IgD-negative memory B cell (primary cell): ENCODE measurements around the gene ERCC2. TPM values are rescaled to one million over a fixed set of nuclear protein-coding genes. Genes with fewer than 3 reads are reported as not detected.
"Not testable (repeated sequence)": the region's sequence is repeated elsewhere in the genome, so short reads cannot be mapped to it uniquely, and the experiment has no call there.

Experiments
- H3K27ac Mint-ChIP-seq, 3 donors: one replicate each; pipeline ENCODE4 v1.8.0; 2020 to 2022; ENCODE audit warnings: mild to moderate bottlenecking in 3 of 3, mixed read lengths in 3 of 3, moderate library complexity in 1 of 3
- H3K27me3 Mint-ChIP-seq: one replicate; pipeline ENCODE4 v1.8.0; 2021; ENCODE audit warnings: mixed read lengths
- H3K36me3 Mint-ChIP-seq: one replicate; pipeline ENCODE4 v1.8.0; 2020; ENCODE audit warnings: mild to moderate bottlenecking, mixed read lengths
- H3K4me1 Mint-ChIP-seq, 3 donors: one replicate each; pipeline ENCODE4 v1.8.0; 2020 to 2022; ENCODE audit warnings: mixed read lengths in 3 of 3, mild to moderate bottlenecking in 1 of 3
- H3K4me3 Mint-ChIP-seq, 4 donors: one replicate each; pipeline ENCODE4 v1.8.0; 2020 to 2022; ENCODE audit warnings: mild to moderate bottlenecking in 4 of 4, mixed read lengths in 4 of 4, moderate library complexity in 3 of 4
- H3K9me3 Mint-ChIP-seq, 3 donors: one replicate each; pipeline ENCODE4 v1.8.0; 2020 to 2021; ENCODE audit warnings: mixed read lengths in 3 of 3, mild to moderate bottlenecking in 1 of 3
- polyA plus RNA-seq: library from polyadenylated mRNA; unstranded; fragments of 300-500 nt; fragmentation: Illumina TruSeq; gene quantifications from one replicate; pipeline ENCODE4 v1.2.3, GENCODE V29; 2021

ERCC2 gene
- 6.6 TPM for polyA plus RNA-seq

DNA sequence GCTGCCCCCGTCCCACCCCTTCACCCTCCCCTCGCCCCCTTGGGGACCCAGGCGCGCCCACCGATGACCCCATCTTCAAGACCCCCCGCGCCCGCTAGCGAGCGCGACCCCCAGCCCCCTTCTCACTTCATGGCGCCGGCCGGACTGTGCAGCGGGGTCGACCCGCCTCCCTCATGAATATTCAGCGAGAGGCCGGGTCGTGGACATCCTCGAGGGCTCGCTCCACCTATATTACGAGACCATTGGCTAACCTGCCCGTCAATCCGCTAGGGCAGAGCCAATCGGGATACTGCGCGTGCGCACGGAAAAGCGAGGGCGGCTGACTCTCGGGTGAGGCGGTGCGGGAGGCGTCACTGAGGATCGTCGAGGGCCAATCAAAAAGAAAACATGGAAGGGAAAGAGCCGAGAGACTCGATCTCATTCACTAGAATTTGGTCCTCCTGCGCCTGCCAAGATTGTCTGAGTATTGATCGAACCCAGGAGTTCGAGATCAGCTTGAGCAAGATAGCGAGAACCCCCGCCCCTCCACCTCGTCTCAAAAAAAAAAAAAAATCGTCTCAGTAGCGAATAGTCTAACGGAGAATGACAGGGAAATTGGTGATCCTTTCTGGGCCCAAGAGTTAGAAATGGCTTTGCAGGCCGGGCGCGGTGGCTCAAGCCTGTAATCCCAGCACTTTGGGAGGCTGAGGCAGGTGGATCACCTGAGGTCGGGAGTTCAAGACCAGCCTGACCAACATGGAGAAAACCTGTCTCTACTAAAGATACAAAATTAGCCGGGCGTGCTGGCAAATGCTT, at the start of gene ERCC2:
Gene ERCC2, minus strand, starts transcription at position 164 of the 795 bp plus-strand sequence. Its CDS starts 33 bp downstream, at position 131.
- Mint-ChIP-seq H3K27ac (peak within 1 kb of the TSS; percentile 41 to 98 (median 97)), H3K4me1 (peaks cover 0 to 6% (median 5%) of the 10 kb centered on the region in 3 donors), H3K36me3 (peaks cover 2% of the 10 kb centered on the region), H3K27me3 (no peaks in the 10 kb centered on the region), H3K4me3 (peak within 1 kb of the TSS; percentile 77 to 97 (median 95)), H3K9me3 (no peaks in the 10 kb centered on the region)

DNA sequence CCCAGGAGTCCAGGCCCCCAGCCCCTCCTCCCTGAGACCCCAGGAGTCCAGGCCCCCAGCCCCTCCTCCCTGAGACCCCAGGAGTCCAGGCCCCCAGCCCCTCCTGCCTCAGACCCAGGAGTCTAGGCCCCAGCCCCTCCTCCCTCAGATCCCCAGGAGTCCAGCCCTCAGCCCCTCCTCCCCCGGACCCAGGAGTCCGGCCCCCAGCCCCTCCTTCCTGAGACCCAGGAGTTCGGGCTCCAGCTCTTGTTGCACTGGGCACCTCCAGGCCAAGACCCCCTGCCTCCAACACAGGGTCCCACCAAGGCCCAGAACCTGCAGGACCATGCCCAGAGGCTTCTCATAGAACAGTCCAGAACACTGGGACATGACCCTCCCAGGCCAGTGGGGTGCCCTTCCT, 49.5 kb upstream of the ERCC2 start:
- no peaks in the 10 kb centered on the region for H3K27me3 Mint-ChIP-seq
- peak overlapping the region in 3 of 4 donors; percentile 70 to 88 (median 87) for H3K4me3 Mint-ChIP-seq
- peaks cover 8% of the 10 kb centered on the region for H3K36me3 Mint-ChIP-seq
- peaks cover 28 to 46% (median 44%) of the 10 kb centered on the region in 3 donors for H3K4me1 Mint-ChIP-seq
- no peaks in the 10 kb centered on the region for H3K9me3 Mint-ChIP-seq
- peak overlapping the region in 2 of 3 donors; percentile 83 to 85 for H3K27ac Mint-ChIP-seq

DNA sequence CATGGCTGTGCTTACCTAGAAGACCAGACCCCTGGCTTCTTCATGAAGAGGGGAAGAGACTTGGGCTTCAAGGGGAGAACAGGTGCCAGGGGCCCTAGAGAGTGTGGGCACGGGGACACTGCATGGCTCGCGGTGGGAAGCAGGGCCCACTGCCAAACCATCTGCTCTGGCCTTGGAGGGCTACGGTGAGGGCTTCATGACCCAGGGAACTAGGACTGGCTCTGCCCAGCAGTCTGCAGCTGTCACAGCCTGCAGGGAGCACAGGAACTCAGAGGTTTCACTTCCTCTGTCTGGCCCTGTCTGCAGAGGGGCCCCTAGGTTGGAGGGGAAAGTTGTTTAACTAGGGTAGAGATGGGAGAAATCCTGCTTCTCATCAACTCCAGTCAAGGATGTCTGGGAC, 49.0 kb upstream of the ERCC2 start:
- peaks cover 25 to 43% (median 41%) of the 10 kb centered on the region in 3 donors for H3K4me1 Mint-ChIP-seq
- H3K27ac Mint-ChIP-seq, result peak overlapping the region; percentile 63 to 85 (median 83)
- H3K9me3 Mint-ChIP-seq, result no peaks in the 10 kb centered on the region
- no peaks in the 10 kb centered on the region for H3K27me3 Mint-ChIP-seq
- H3K4me3 Mint-ChIP-seq, result peak overlapping the region; percentile 41 to 88 (median 78)
- H3K36me3 Mint-ChIP-seq, result peaks cover 10% of the 10 kb centered on the region

DNA sequence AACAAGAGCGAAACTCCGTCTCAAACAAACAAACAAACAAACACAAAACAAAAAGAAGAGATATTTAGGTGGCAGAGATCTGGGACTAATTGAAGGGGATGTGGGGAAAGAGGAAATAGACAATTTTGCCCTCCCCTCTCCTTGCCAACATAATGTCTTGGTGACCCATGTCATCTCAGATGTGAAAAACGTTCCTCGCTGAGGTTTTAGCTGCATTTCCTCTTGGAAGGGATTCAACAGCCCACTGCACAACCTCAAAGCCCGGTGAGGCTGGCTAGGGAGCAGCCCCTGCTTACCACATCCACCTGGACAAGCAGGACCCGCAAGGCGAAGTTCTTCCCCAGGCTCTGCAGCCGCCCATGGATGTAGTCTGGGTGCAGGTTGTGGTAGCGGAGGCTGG, 48.4 kb upstream of the ERCC2 start:
- peaks cover 19 to 39% (median 35%) of the 10 kb centered on the region in 3 donors for H3K4me1 Mint-ChIP-seq
- no peaks in the 10 kb centered on the region for H3K9me3 Mint-ChIP-seq
- H3K4me3 Mint-ChIP-seq, result peak overlapping the region in 2 of 4 donors; percentile 33 to 88
- H3K27ac Mint-ChIP-seq, result peak overlapping the region in 2 of 3 donors; percentile 63 to 85
- peaks cover 12% of the 10 kb centered on the region for H3K36me3 Mint-ChIP-seq
- no peaks in the 10 kb centered on the region for H3K27me3 Mint-ChIP-seq

DNA sequence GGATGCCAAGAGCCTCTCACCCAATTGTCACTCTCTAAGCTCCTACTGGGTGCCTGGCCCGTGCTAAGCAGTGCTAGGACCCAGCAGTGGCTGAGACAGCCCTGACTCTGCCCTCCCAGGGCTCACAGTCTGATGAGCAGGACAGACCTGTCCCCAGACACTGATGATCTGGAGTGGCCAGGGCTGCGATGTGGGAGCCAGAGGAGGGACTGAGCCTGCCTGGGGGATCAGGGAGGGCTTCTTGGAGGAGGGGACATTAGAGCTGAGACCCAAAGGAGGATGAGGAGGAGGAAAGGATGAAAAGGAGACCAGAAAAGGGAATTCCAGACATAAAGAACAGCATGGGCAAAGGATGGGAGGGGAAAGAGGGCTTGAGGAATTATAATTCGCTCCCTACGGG, 46.8 kb upstream of the ERCC2 start:
- Mint-ChIP-seq H3K27me3 (no peaks in the 10 kb centered on the region), H3K9me3 (no peaks in the 10 kb centered on the region), H3K27ac (no peak overlapping the region), H3K4me1 (peaks cover 16 to 27% (median 25%) of the 10 kb centered on the region in 3 donors), H3K36me3 (peaks cover 9% of the 10 kb centered on the region), H3K4me3 (peak overlapping the region in 2 of 4 donors; percentile 9 to 17)

DNA sequence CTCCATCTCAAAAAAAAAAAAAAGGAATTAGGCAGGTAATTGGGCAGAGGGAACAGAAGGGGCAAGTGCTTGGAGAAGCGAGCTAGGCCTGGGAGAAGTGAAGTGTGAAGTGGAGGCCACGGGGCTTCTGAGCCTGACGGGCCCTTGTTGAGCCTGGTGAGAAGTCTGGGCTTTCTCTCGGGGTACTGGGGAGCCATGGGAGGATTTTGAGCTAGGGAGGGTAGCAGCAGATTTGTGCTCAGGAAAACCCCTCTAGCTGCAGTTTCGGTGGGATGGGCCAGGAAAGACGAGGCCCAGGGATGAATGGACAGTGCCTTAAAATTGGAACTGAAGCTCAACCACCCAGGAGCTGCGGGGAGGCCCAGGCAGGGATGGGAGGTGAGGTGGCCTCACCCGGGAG, 44.1 kb upstream of the ERCC2 start:
- Mint-ChIP-seq H3K36me3 (peaks cover 5% of the 10 kb centered on the region), H3K4me3 (no peak overlapping the region), H3K4me1 (peaks cover 9 to 16% (median 10%) of the 10 kb centered on the region in 3 donors), H3K27ac (no peak overlapping the region), H3K9me3 (no peaks in the 10 kb centered on the region), H3K27me3 (no peaks in the 10 kb centered on the region)

DNA sequence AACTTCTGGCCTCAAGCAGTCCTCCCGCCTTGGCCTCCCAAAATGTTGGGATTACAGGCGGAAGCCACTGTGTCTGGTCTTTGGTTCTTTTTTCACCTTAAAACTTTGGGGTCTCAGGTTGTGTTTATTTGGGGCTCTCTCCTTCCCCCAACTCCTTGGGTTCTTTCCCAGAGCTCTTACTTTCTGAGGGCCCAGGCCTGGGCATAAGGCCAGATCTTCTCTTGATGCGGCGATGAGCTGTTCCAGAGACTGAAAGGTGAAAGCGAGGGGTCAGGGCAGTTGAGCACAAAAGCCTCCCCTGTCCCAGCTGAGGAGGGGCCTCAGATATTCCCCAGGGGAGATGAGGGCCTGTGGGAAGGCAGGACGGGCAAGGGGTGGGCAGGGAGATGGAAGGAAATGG, 43.1 kb upstream of the ERCC2 start:
- Mint-ChIP-seq H3K4me3 (peak overlapping the region in 1 of 4 donors; percentile 3), H3K9me3 (no peaks in the 10 kb centered on the region), H3K36me3 (peaks cover 8% of the 10 kb centered on the region), H3K27ac (no peak overlapping the region), H3K27me3 (no peaks in the 10 kb centered on the region), H3K4me1 (peaks cover 1 to 15% (median 6%) of the 10 kb centered on the region in 3 donors)

DNA sequence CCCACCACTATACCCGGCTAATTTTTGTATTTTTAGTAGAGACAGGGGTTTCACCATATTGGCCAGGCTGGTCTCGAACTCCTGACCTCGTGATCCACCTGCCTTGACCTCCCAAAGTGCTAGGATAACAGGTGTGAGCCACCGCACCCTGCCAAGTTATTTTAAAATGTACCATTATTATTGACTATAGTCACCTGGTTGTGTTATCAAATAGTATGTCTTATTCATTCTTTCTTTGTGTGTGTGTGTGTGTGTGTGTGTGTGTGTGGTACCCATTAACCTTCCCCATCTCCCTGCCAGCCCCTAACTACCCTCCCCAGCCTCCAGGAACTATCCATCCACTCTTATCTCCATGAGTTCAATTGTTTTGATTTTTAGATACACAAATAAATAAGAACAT, 40.0 kb upstream of the ERCC2 start:
- not testable (repeated sequence) for H3K4me3 Mint-ChIP-seq, H3K36me3 Mint-ChIP-seq, H3K27me3 Mint-ChIP-seq, H3K9me3 Mint-ChIP-seq, H3K27ac Mint-ChIP-seq
- peaks cover 7 to 16% (median 10%) of the 10 kb centered on the region in 3 donors for H3K4me1 Mint-ChIP-seq

DNA sequence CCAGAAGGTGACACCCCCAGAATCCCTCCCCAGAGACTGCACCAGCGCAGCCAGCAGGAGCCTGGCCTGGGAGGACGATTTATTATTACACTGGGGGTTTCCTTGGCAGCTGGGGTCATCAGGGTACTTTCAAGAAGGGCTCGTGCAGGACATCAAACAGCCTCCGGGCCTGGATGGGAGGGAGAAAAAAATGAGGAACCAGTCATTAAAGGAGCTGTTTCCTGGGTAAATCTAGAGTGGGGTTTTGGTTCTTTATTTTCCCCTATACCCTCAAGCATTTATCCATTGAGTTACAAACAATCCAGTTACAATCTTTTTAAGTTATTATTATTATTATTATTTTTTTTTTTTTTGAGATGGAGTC, 39.2 kb upstream of the ERCC2 start:
- peaks cover 6% of the 10 kb centered on the region for H3K36me3 Mint-ChIP-seq
- peaks cover 10 to 20% (median 17%) of the 10 kb centered on the region in 3 donors for H3K4me1 Mint-ChIP-seq
- H3K27me3 Mint-ChIP-seq, result peaks cover 6% of the 10 kb centered on the region
- no peaks in the 10 kb centered on the region for H3K9me3 Mint-ChIP-seq
- no peak overlapping the region for H3K27ac Mint-ChIP-seq
- peak overlapping the region in 2 of 4 donors; percentile 22 to 31 for H3K4me3 Mint-ChIP-seq

DNA sequence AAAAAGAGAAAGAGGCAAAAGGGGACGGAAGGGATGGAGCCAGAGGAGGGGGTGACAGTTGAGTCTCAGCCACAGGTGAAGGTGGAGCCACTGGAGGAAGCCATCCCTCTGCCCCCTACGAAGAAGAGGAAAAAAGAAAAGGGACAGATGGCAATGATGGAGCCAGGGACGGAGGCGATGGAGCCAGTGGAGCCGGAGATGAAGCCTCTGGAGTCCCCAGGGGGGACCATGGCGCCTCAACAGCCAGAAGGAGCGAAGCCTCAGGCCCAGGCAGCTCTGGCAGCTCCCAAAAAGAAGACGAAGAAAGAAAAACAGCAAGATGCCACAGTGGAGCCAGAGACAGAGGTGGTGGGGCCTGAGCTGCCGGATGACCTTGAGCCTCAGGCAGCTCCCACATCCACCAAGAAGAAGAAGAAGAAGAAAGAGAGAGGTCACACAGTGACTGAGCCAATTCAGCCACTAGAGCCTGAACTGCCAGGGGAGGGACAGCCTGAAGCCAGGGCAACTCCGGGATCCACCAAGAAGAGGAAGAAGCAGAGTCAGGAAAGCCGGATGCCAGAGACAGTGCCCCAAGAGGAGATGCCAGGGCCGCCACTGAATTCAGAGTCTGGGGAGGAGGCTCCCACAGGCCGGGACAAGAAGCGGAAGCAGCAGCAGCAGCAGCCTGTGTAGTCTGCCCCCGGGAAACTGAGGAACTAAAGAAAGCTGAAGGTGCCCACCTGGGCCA, 38.6 kb upstream of the ERCC2 start:
- Mint-ChIP-seq H3K27ac (peak overlapping the region in 2 of 3 donors; percentile 9 to 59), H3K4me1 (peaks cover 13 to 20% (median 20%) of the 10 kb centered on the region in 3 donors)

DNA sequence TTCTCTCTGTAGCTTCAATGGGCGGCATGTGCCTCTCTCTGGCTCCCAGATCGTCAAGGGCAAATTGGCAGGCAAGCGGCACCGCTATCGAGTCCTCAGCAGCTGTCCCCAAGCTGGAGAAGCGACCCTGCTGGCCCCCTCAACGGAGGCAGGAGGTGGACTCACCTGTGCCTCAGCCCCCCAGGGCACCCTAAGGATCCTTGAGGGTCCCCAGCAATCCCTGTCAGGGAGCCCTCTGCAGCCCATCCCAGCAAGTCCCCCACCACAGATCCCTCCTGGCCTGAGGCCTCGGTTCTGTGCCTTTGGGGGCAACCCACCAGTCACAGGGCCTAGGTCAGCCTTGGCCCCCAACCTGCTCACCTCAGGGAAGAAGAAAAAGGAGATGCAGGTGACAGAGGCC, 37.7 kb upstream of the ERCC2 start:
- Mint-ChIP-seq H3K27me3 (peaks cover 20% of the 10 kb centered on the region), H3K4me1 (peaks cover 15 to 20% (median 20%) of the 10 kb centered on the region in 3 donors), H3K36me3 (peaks cover 2% of the 10 kb centered on the region)

More for the DNA sequence above, 38.6 kb upstream of the ERCC2 start:
- H3K27me3 Mint-ChIP-seq, result peaks cover 11% of the 10 kb centered on the region
- H3K4me3 Mint-ChIP-seq, result peak overlapping the region in 2 of 4 donors; percentile 31 to 50
- H3K9me3 Mint-ChIP-seq, result no peaks in the 10 kb centered on the region
- H3K36me3 Mint-ChIP-seq, result peaks cover 2% of the 10 kb centered on the region

DNA sequence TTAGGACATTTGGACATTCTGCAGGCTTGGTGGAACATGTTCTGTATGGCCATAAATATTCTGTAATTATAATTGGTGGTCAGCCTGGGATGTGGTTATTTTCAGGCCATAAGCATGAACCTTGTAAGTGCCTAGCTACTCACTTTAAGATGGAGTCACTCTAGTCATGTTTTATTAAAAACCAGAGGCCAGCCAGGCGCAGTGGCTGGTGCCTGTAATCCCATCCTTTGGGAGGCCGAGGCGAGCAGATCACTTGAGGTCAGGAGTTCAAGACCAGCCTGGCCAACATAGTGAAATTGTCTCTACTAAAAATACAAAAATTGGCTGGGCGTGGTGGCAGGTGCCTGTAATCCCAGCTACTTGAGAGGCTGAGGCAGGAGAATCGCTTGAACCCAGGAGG, 37.2 kb upstream of the ERCC2 start:
- Mint-ChIP-seq H3K4me3 (peak overlapping the region; percentile 39 to 90 (median 77)), H3K4me1 (peaks cover 15 to 22% (median 20%) of the 10 kb centered on the region in 3 donors), H3K27me3 (peaks cover 23% of the 10 kb centered on the region)
- not testable (repeated sequence) for H3K27ac Mint-ChIP-seq, H3K9me3 Mint-ChIP-seq, H3K36me3 Mint-ChIP-seq

More for the DNA sequence above, 37.7 kb upstream of the ERCC2 start:
- H3K27ac Mint-ChIP-seq, result peak overlapping the region in 1 of 3 donors; percentile 33
- H3K4me3 Mint-ChIP-seq, result no peak overlapping the region
- no peaks in the 10 kb centered on the region for H3K9me3 Mint-ChIP-seq

DNA sequence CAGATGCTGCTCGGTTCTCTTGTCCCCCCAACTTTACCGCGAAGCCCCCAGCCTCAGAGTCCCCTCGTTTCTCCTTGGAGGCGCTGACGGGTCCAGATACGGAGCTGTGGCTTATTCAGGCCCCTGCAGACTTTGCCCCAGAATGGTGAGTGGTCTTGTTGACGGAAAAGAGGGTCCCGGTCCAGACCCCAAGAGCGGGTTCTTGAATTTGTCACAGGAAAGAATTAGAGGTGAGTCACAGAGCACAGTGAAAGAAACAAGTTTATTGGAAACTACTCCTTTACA, 36.7 kb upstream of the ERCC2 start:
- H3K36me3 Mint-ChIP-seq, result peaks cover 2% of the 10 kb centered on the region
- no peak overlapping the region for H3K27ac Mint-ChIP-seq
- H3K4me1 Mint-ChIP-seq, result peaks cover 15 to 20% (median 18%) of the 10 kb centered on the region in 3 donors
- no peaks in the 10 kb centered on the region for H3K9me3 Mint-ChIP-seq
- peaks cover 23% of the 10 kb centered on the region for H3K27me3 Mint-ChIP-seq
- peak overlapping the region; percentile 88 to 100 (median 94) for H3K4me3 Mint-ChIP-seq

DNA sequence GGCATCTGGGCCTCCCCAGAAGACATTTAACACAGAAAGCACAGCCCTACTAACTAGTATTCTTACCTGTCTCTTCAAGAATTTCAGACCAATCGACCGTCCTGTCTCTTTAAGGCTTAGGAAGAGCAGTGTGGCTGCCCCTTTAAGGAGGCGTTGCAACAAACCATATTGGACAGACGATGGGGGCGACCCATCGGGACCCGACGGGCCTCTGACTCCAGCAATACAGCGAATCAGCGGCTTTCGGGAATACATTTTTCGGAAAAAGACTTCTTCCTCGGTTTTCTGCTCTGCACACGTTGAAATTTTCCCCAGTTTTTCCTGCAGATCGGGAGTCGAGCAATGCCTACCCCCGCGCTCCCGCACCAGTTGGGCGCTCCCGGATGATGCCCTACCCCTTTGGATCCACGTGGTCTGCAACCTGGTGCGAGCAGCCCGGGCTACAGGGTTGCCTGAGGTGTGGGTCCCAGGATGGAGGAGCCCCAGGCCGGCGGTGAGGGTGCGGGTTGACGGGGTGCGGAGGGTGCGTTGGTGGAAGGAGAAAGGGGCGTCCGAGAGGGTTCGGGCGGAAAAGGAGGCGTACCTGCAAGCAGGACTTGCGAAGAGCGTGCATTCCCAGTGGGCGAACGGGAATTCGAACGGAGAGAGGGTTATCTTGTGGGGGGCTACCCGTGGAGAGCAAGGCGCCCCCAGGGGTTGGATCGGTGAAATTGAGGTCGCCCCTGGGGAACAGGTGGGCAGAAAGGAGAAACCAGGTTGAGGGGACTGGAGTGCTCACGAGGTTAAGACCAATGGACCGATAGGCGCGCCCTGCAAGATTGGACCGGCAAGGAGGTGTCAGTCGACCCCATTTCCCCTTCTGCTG, 36.1 kb upstream of the ERCC2 start, which contains the start of gene POLR1G:
Gene POLR1G, plus strand, starts transcription at position 419 of the 865 bp plus-strand sequence. Its CDS starts 53 bp downstream, at position 472.
- Mint-ChIP-seq H3K9me3 (no peaks in the 10 kb centered on the region), H3K36me3 (peaks cover 2% of the 10 kb centered on the region), H3K4me1 (peaks cover 15 to 20% (median 18%) of the 10 kb centered on the region in 3 donors), H3K27ac (peak within 1 kb of the TSS; percentile 85 to 94 (median 91)), H3K4me3 (peak within 1 kb of the TSS; percentile 88 to 100 (median 94)), H3K27me3 (peaks cover 25% of the 10 kb centered on the region)
